Measurements from ENCODE around the gene NELL1. TPM values are rescaled to one million over a fixed set of nuclear protein-coding genes. Genes with fewer than 3 reads are reported as not detected.

Gene NELL1
- total and polyA plus RNA-seq, 7 donors, result 0.34 to 1.1 (median 0.62) TPM; not detected in 3

GRCh38 chr11:21465920-21466319, 796.5 kb downstream of the NELL1 start:
- Histone ChIP-seq H3K9me3 (peaks cover 0 to 3% (median 0%) of the 10 kb centered on the region in 4 donors), H3K4me3 (no peak overlapping the region), H3K4me1 (no peaks in the 10 kb centered on the region), H3K36me3 (no peaks in the 10 kb centered on the region), H3K27me3 (no peaks in the 10 kb centered on the region), H3K27ac (no peak overlapping the region)
- no peak for DNase-seq
- intact Hi-C loops (cut with DNase I), result no loop called here
- WGBS, 2 donors, result 91% methylated on average over 4 of the region's 4 CpGs
- TF ChIP-seq EP300 (IDR thresholded peaks at IDR 0.05), result no peak
- no peak for TF ChIP-seq CTCF (IDR thresholded peaks at IDR 0.05)
- TF ChIP-seq POLR2AphosphoS5 (IDR thresholded peaks at IDR 0.05), result no peak
- TF ChIP-seq POLR2A (IDR thresholded peaks at IDR 0.05), result no peak

GRCh38 chr11:21470521-21470920, 801.1 kb downstream of the NELL1 start:
- Histone ChIP-seq H3K27ac (no peak overlapping the region), H3K4me3 (no peak overlapping the region), H3K9me3 (no peaks in the 10 kb centered on the region), H3K27me3 (no peaks in the 10 kb centered on the region), H3K4me1 (no peaks in the 10 kb centered on the region), H3K36me3 (no peaks in the 10 kb centered on the region)
- DNase-seq, result no peak
- intact Hi-C loops (cut with DNase I), result no loop called here
- TF ChIP-seq EP300 (IDR thresholded peaks at IDR 0.05) (no peak), POLR2A (IDR thresholded peaks at IDR 0.05) (no peak), POLR2AphosphoS5 (IDR thresholded peaks at IDR 0.05) (no peak), CTCF (IDR thresholded peaks at IDR 0.05) (no peak)

- Histone ChIP-seq H3K4me3 (no peak overlapping the region), H3K27me3 (no peaks in the 10 kb centered on the region), H3K4me1 (no peaks in the 10 kb centered on the region), H3K27ac (no peak overlapping the region), H3K9me3 (no peaks in the 10 kb centered on the region), H3K36me3 (no peaks in the 10 kb centered on the region)
- TF ChIP-seq EP300 (IDR thresholded peaks at IDR 0.05) (no peak), POLR2AphosphoS5 (IDR thresholded peaks at IDR 0.05) (no peak)
- 53 to 70% methylated on average over 3 of the region's 3 CpGs for WGBS, 2 donors
- DNase-seq, result no peak
- intact Hi-C loops (cut with DNase I), result no loop called here
These were observed 802.9 kb downstream of the NELL1 start for GRCh38 chr11:21472261-21472660.

DNA sequence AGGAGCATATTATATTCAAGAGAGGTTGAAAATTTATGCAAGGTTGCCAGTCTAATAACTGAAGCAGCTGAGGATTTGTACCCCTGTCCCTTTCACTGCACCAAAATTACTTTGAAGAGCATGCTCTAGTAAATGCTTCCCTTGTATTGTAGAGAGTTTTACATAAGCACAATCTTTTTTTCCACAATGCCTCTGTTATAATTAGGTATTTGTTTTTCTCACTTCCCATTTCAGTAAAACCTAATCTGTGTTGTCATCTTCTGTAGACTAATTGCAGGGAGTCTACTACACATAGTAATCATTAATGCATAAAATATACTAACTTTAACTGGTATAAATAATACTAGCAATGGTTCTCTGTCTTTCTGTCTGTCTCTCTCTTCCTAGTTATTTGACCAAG, 805.1 kb downstream of the NELL1 start:
- H3K9me3 ChIP-seq, result no peaks in the 10 kb centered on the region
- no peaks in the 10 kb centered on the region for H3K36me3 ChIP-seq
- H3K4me3 ChIP-seq, result no peak overlapping the region
- TF ChIP-seq POLR2AphosphoS5 (IDR thresholded peaks at IDR 0.05), result no peak
- no peak for TF ChIP-seq CTCF (IDR thresholded peaks at IDR 0.05)
- TF ChIP-seq EP300 (IDR thresholded peaks at IDR 0.05), result no peak
- no peak for TF ChIP-seq POLR2A (IDR thresholded peaks at IDR 0.05)
- DNase-seq, result no peak
- no peaks in the 10 kb centered on the region for H3K27me3 ChIP-seq
- H3K27ac ChIP-seq, result no peak overlapping the region
- no peaks in the 10 kb centered on the region for H3K4me1 ChIP-seq
- intact Hi-C loops (cut with DNase I), result no loop called here

GRCh38 chr11:21475276-21475675, 805.9 kb downstream of the NELL1 start:
- intact Hi-C loops (cut with DNase I), result no loop called here
- no peaks in the 10 kb centered on the region for H3K9me3 ChIP-seq
- no peak for DNase-seq
- 64 to 87% methylated on average over 2 of the region's 2 CpGs for WGBS, 2 donors
- no peak overlapping the region for H3K27ac ChIP-seq
- no peak overlapping the region for H3K4me3 ChIP-seq
- no peaks in the 10 kb centered on the region for H3K4me1 ChIP-seq
- H3K27me3 ChIP-seq, result no peaks in the 10 kb centered on the region
- TF ChIP-seq CTCF (IDR thresholded peaks at IDR 0.05), result no peak
- TF ChIP-seq EP300 (IDR thresholded peaks at IDR 0.05), result no peak
- TF ChIP-seq POLR2AphosphoS5 (IDR thresholded peaks at IDR 0.05), result no peak
- TF ChIP-seq POLR2A (IDR thresholded peaks at IDR 0.05), result no peak
- H3K36me3 ChIP-seq, result no peaks in the 10 kb centered on the region
